Panc1 (cell line): ENCODE data around the gene ZKSCAN5. TPM values are rescaled to one million over a fixed set of nuclear protein-coding genes. Genes with fewer than 3 reads are reported as not detected.

Experiments
- ATAC-seq: fragments of 200-7000 bp; cut with Tn5 transposase; 2 replicates; pipeline ENCODE4 v1.9.1; 2020; ENCODE audit warnings: mild to moderate bottlenecking, moderate library complexity
- Bru-seq: library from RNA; stranded (reverse); fragments of 400-500 nt; gene quantifications from one replicate; lab custom pipeline; 2021; lab: Mats Ljungman, UMichigan
- BruChase-seq, 2 experiments: library from RNA; stranded (reverse); fragments of 400-500 nt; gene quantifications; one replicate each; lab custom pipeline; 2021; lab: Mats Ljungman, UMichigan
- BruUV-seq: library from RNA; stranded (reverse); fragments of 400-500 nt; replicated peaks from 2 replicates; lab custom pipeline; 2021; lab: Mats Ljungman, UMichigan
- CTCF ChIA-PET: fragments of 300-600 bp; sonication (Branson Sonifier 250); formaldehyde crosslinking; loops from one replicate; lab custom pipeline; 2022; ENCODE audit warnings: antibody characterized with exemption; lab: Charles Lee
- POLR2A ChIA-PET: fragments of 300-600 bp; sonication (Branson Sonifier 250); formaldehyde crosslinking; loops from one replicate; lab custom pipeline; 2022; ENCODE audit warnings: antibody characterized with exemption; lab: Charles Lee
- DNase-seq: peaks from one replicate; pipeline ENCODE4 v3.0.0-alpha.2; 2010; ENCODE audit warnings: low read depth, low spot score
- H3K27ac ChIP-seq: 2 replicates; pipeline ENCODE4 v1.5.1; 2011; ENCODE audit warnings: mild to moderate bottlenecking, low read length, inconsistent platforms
- H3K27me3 ChIP-seq: fragments of 200-500 bp; sonication (Bioruptor generic); 2 replicates; pipeline ENCODE4 v1.6.0; 2014; ENCODE audit warnings: low read length, inconsistent platforms; ENCODE audit not compliant: control insufficient read depth, insufficient read depth
- H3K36me3 ChIP-seq: fragments of 200-500 bp; sonication (Bioruptor generic); 2 replicates; pipeline ENCODE4 v1.5.1; 2014; ENCODE audit warnings: inconsistent platforms, mild to moderate bottlenecking, low read length, moderate library complexity; ENCODE audit not compliant: control insufficient read depth, insufficient read depth
- H3K4me1 ChIP-seq: 2 replicates; pipeline ENCODE4 v1.5.1; 2011; ENCODE audit warnings: inconsistent platforms, mild to moderate bottlenecking, low read length, moderate library complexity; ENCODE audit not compliant: control insufficient read depth, insufficient read depth
- H3K4me3 ChIP-seq, 2 experiments: 2 replicates each; pipeline ENCODE4 v1.5.1; 2011 to 2012; ENCODE audit warnings: low read depth in 2 of 2, low read length in 2 of 2, mild to moderate bottlenecking in 2 of 2, inconsistent platforms in 1 of 2, moderate library complexity in 1 of 2
- H3K9me3 ChIP-seq: fragments of 200-500 bp; sonication (Bioruptor generic); 2 replicates; pipeline ENCODE4 v1.5.1; 2014; ENCODE audit warnings: low read depth, mild to moderate bottlenecking, inconsistent platforms, low read length, moderate library complexity; ENCODE audit not compliant: control insufficient read depth, insufficient read depth
- POLR2AphosphoS5 ChIP-seq: IDR thresholded peaks from 2 replicates; pipeline ENCODE4 v1.6.1; 2012; ENCODE audit warnings: mild to moderate bottlenecking, low read depth, low read length, moderate library complexity
- SIN3A ChIP-seq: IDR thresholded peaks from 2 replicates; pipeline ENCODE4 v1.6.1; 2012; ENCODE audit warnings: low read depth, mild to moderate bottlenecking, low read length, moderate library complexity, borderline replicate concordance; ENCODE audit not compliant: insufficient read depth
- TCF7L2 ChIP-seq: IDR thresholded peaks from 2 replicates; pipeline ENCODE4 v1.6.1; 2011; ENCODE audit warnings: mild to moderate bottlenecking, low read depth, low read length, inconsistent platforms
- in situ Hi-C: cut with HindIII; loops from 2 replicates; pipeline ENCODE4 v1.10.0; 2016; ENCODE audit warnings: low sequenced_read_pairs, low pct_unique_long_range_greater_than_20kb
- intact Hi-C: fragments of 100-400 bp; cut with micrococcal nuclease; formaldehyde crosslinking; loops from one replicate; pipeline ENCODE4 v1.10.0; 2022; ENCODE audit not compliant: unreplicated experiment
- long read RNA-seq: library from polyadenylated mRNA; unstranded; transcript quantifications from one replicate; pipeline ENCODE4 v2.0.0, GENCODE V29; 2021; ENCODE audit not compliant: unreplicated experiment
- polyA plus RNA-seq: library from polyadenylated mRNA; unstranded; fragments of >200 nt; gene quantifications from one replicate; pipeline ENCODE4 v1.2.1, GENCODE V29; 2012; ENCODE audit warnings: missing spikeins; ENCODE audit not compliant: insufficient read length
- total RNA-seq: library from RNA; stranded (reverse); gene quantifications from one replicate; pipeline ENCODE4 v1.2.1, GENCODE V29; 2021; ENCODE audit not compliant: unreplicated experiment
- TF ChIP-seq, protein P1 (sequence below): fragments of 450-650 bp; IDR thresholded peaks from 2 replicates; pipeline ENCODE4 v1.5.1; 2017; ENCODE audit warnings: mild to moderate bottlenecking
- TF ChIP-seq, protein P2 (sequence below), 2 experiments: IDR thresholded peaks; 2 replicates each; pipeline ENCODE4 v1.6.1; 2011 to 2012; ENCODE audit warnings: low read depth in 2 of 2, control low read depth in 1 of 2, low read length in 1 of 2, mild to moderate bottlenecking in 1 of 2, moderate library complexity in 1 of 2; ENCODE audit not compliant: insufficient read depth in 1 of 2

ZKSCAN5 gene
- 17.5 TPM for total RNA-seq
- polyA plus RNA-seq: 13.7 TPM
- percentile 77 among the genes with signal in this experiment for Bru-seq, nascent RNA
- percentile 84 among the genes with signal in this experiment for BruChase-seq, experiment 1, labeled RNA remaining after a 2-hour chase
- percentile 74 among the genes with signal in this experiment for BruChase-seq, experiment 2, labeled RNA remaining after a 6-hour chase
- long read RNA-seq, full-length matches to known transcripts: 16 of 43 reads
- long read RNA-seq, partial matches to known transcripts: 6 of 43 reads
- long read RNA-seq, other reads (novel, unspliced or antisense): 21 of 43 reads

DNA sequence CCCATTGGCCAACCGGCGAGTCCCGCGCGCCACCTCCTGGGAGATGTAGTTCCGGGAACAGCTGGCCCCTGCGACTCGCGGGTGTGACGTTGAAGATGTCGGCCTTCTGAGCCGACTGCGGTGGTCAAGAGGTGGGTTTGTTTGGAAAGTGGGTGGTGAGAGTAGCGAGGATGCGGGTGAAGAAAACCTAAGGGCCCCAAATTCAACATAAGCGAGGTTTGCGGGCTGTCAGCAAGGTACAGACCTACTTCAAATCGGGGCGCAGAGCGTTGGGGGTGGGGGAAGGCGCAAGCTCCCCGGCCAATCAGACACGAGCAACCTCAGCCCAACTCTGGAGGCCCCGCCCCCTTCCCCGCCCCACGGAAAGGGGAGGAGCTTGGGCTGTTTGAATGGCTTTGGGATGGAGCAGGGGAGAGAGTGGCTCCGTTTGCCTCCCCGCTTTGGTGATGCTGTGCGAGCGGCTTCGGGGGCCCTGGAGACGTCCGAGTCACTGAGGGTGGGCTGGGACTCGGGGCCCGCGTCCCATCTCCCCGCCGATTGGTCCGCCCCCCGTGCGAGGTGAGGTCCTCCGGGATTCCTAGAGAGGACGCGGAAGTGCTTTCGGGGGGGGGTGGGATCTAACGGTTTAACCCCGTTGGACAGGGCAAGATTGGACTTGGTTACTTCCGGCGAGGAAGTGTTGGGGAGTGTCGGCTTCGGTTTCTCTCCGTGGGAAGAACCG, at the start of gene ZKSCAN5:
Gene ZKSCAN5, plus strand, starts transcription at position 60 of the 721 bp plus-strand sequence. CDS start 1,383 bp downstream, outside the sequence.
- Histone ChIP-seq H3K4me3 (peak within 1 kb of the TSS; percentile 80 to 86), H3K9me3 (no peaks in the 10 kb centered on the region), H3K4me1 (0 out of 2 replicates have a peak, but pooled peaks cover 3% of the 10 kb centered on the region), H3K27ac (peak within 1 kb of the TSS; percentile 97), H3K36me3 (peaks cover 5% of the 10 kb centered on the region; the same call in 1 of the 2 replicates), H3K27me3 (no peaks in the 10 kb centered on the region)
- in situ Hi-C loops: no loop called here
- ATAC-seq: peak; percentile 87
- intact Hi-C loops: loop anchor here (5.0 to 10.0 kb wide), 2 partner anchors 50 to 553 kb away; partner anchors contain the start of genes FAM200A and ZNF655
- CTCF ChIA-PET: interaction anchor here (0.8 to 1.3 kb wide), 2 partner anchors 54 to 764 kb away, joined by 3 to 4 read pairs; partner anchors contain the start of gene ZNF655
- TF ChIP-seq TCF7L2: peak; percentile 93
- TF ChIP-seq POLR2AphosphoS5: peak; percentile 83
- TF ChIP-seq SIN3A: no peak; the same call in 1 of the 2 replicates
- POLR2A ChIA-PET: interaction anchor here (0.5 to 1.5 kb wide), 5 partner anchors 11 to 596 kb away, joined by 3 to 10 read pairs (median 8); partner anchors contain the start of gene ZNF655
- peak; percentile 98 for DNase-seq
- no TSS peak for BruUV-seq

DNA sequence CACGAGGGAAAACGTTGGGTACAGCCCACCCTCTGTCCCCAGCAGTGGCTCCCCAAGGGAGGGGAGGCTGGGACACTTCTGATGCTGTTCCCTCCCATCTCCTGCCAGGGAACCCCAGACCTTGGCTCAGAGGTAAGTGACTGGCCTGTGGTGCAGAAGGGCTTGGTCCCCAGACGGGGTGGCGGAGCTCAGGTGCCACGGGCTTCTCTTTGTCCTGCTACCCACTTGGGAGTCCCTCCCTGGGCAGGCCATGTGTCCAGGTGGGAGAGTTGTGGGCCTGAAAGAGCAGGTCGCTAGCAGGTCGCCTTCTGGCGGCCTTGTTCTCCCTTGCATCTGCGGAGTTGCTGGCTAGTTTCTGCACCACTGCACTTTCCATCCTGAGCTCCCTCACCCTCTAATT, 48.6 kb upstream of the ZKSCAN5 start:
- Histone ChIP-seq H3K27me3 (no peaks in the 10 kb centered on the region), H3K4me1 (no peaks in the 10 kb centered on the region), H3K27ac (peak overlapping the region; percentile 34; the same call in 1 of the 2 replicates), H3K36me3 (peaks cover 15% of the 10 kb centered on the region), H3K4me3 (no peak overlapping the region), H3K9me3 (no peaks in the 10 kb centered on the region)
- in situ Hi-C loops: no loop called here
- no TSS peak for BruUV-seq
- ATAC-seq (no peak), DNase-seq (no peak)
- ChIA-PET POLR2A (interaction anchor here (0.5 kb wide), 1 partner anchor 10 kb away, joined by 6 read pairs; no protein-coding TSS in a partner anchor), CTCF (no interaction called here)
- no peak for TF ChIP-seq SIN3A
- TF ChIP-seq POLR2AphosphoS5: no peak
- no peak for TF ChIP-seq TCF7L2
- TF ChIP-seq, protein P1, sequence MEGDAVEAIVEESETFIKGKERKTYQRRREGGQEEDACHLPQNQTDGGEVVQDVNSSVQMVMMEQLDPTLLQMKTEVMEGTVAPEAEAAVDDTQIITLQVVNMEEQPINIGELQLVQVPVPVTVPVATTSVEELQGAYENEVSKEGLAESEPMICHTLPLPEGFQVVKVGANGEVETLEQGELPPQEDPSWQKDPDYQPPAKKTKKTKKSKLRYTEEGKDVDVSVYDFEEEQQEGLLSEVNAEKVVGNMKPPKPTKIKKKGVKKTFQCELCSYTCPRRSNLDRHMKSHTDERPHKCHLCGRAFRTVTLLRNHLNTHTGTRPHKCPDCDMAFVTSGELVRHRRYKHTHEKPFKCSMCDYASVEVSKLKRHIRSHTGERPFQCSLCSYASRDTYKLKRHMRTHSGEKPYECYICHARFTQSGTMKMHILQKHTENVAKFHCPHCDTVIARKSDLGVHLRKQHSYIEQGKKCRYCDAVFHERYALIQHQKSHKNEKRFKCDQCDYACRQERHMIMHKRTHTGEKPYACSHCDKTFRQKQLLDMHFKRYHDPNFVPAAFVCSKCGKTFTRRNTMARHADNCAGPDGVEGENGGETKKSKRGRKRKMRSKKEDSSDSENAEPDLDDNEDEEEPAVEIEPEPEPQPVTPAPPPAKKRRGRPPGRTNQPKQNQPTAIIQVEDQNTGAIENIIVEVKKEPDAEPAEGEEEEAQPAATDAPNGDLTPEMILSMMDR: no peak
- TF ChIP-seq, protein P2, sequence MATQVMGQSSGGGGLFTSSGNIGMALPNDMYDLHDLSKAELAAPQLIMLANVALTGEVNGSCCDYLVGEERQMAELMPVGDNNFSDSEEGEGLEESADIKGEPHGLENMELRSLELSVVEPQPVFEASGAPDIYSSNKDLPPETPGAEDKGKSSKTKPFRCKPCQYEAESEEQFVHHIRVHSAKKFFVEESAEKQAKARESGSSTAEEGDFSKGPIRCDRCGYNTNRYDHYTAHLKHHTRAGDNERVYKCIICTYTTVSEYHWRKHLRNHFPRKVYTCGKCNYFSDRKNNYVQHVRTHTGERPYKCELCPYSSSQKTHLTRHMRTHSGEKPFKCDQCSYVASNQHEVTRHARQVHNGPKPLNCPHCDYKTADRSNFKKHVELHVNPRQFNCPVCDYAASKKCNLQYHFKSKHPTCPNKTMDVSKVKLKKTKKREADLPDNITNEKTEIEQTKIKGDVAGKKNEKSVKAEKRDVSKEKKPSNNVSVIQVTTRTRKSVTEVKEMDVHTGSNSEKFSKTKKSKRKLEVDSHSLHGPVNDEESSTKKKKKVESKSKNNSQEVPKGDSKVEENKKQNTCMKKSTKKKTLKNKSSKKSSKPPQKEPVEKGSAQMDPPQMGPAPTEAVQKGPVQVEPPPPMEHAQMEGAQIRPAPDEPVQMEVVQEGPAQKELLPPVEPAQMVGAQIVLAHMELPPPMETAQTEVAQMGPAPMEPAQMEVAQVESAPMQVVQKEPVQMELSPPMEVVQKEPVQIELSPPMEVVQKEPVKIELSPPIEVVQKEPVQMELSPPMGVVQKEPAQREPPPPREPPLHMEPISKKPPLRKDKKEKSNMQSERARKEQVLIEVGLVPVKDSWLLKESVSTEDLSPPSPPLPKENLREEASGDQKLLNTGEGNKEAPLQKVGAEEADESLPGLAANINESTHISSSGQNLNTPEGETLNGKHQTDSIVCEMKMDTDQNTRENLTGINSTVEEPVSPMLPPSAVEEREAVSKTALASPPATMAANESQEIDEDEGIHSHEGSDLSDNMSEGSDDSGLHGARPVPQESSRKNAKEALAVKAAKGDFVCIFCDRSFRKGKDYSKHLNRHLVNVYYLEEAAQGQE (IDR thresholded peaks at IDR 0.05; ENCODE audit: insufficient read depth in 1 of 2, low read depth in 2 of 2, low read length in 1 of 2): no peak
- intact Hi-C loops: no loop called here
